DND-41 (cell line): Measurements from ENCODE around the gene SDK2.
"Not testable (repeated sequence)": the region's sequence is repeated elsewhere in the genome, so short reads cannot be mapped to it uniquely, and the experiment has no call there.

Experiments
- ATAC-seq: fragments of 200-7000 bp; cut with Tn5 transposase; 3 replicates; pipeline ENCODE4 v1.9.1; 2021; ENCODE audit warnings: low read depth; ENCODE audit not compliant: insufficient read depth
- DNase-seq: peaks from one replicate; pipeline ENCODE4 v3.0.0-alpha.2; 2020
- H2AFZ ChIP-seq: 2 replicates; pipeline ENCODE4 v1.6.0; 2012; ENCODE audit warnings: low read depth, low read length
- H3K27ac ChIP-seq: 2 replicates; pipeline ENCODE4 v1.5.1; 2012; ENCODE audit warnings: low read length, inconsistent platforms
- H3K27me3 ChIP-seq: fragments of 200-600 bp; sonication (generic); 2 replicates; pipeline ENCODE4 v1.6.0; 2012; ENCODE audit warnings: low read length, mild to moderate bottlenecking, inconsistent platforms; ENCODE audit not compliant: insufficient read depth, poor library complexity
- H3K36me3 ChIP-seq: 2 replicates; pipeline ENCODE4 v1.5.1; 2012; ENCODE audit warnings: low read length, inconsistent platforms; ENCODE audit not compliant: insufficient read depth
- H3K4me1 ChIP-seq: 2 replicates; pipeline ENCODE4 v1.5.1; 2012; ENCODE audit warnings: mild to moderate bottlenecking, low read length; ENCODE audit not compliant: insufficient read depth
- H3K4me2 ChIP-seq: 2 replicates; pipeline ENCODE4 v1.6.0; 2012; ENCODE audit warnings: mild to moderate bottlenecking, moderate library complexity, low read length, inconsistent platforms; ENCODE audit not compliant: insufficient read depth
- H3K4me3 ChIP-seq, 2 experiments: fragments of 200-600 bp in 1 of 2; shearing (Covaris generic) in 1 of 2; 2 replicates each; pipeline ENCODE4 v1.5.1; 2012 to 2016; ENCODE audit warnings: inconsistent platforms in 2 of 2, low read length in 2 of 2, mild to moderate bottlenecking in 2 of 2, low read depth in 1 of 2, moderate library complexity in 1 of 2
- H3K79me2 ChIP-seq: 2 replicates; pipeline ENCODE4 v1.6.0; 2012; ENCODE audit warnings: low read length, inconsistent platforms; ENCODE audit not compliant: insufficient read depth
- H3K9ac ChIP-seq: 2 replicates; pipeline ENCODE4 v1.6.0; 2012; ENCODE audit warnings: low read depth, mild to moderate bottlenecking, inconsistent platforms, low read length, moderate library complexity
- H3K9me3 ChIP-seq: 2 replicates; pipeline ENCODE4 v1.5.1; 2012; ENCODE audit warnings: low read length, moderate library complexity, mild to moderate bottlenecking, inconsistent platforms; ENCODE audit not compliant: insufficient read depth, severe bottlenecking
- H4K20me1 ChIP-seq: 2 replicates; pipeline ENCODE4 v1.6.0; 2012; ENCODE audit warnings: low read length; ENCODE audit not compliant: insufficient read depth
- EZH2 ChIP-seq: IDR thresholded peaks from 3 replicates; pipeline ENCODE4 v1.6.1; 2012; ENCODE audit warnings: borderline replicate concordance, low read depth, mild to moderate bottlenecking, moderate library complexity, low read length, inconsistent platforms; ENCODE audit not compliant: severe bottlenecking
- TF ChIP-seq, protein P1 (sequence below): IDR thresholded peaks from 2 replicates; pipeline ENCODE4 v1.5.1; 2012; ENCODE audit warnings: borderline replicate concordance, low read length, moderate library complexity, mild to moderate bottlenecking; ENCODE audit not compliant: poor library complexity, severe bottlenecking; ENCODE audit errors: extremely low read depth

The SDK2 gene

DNA sequence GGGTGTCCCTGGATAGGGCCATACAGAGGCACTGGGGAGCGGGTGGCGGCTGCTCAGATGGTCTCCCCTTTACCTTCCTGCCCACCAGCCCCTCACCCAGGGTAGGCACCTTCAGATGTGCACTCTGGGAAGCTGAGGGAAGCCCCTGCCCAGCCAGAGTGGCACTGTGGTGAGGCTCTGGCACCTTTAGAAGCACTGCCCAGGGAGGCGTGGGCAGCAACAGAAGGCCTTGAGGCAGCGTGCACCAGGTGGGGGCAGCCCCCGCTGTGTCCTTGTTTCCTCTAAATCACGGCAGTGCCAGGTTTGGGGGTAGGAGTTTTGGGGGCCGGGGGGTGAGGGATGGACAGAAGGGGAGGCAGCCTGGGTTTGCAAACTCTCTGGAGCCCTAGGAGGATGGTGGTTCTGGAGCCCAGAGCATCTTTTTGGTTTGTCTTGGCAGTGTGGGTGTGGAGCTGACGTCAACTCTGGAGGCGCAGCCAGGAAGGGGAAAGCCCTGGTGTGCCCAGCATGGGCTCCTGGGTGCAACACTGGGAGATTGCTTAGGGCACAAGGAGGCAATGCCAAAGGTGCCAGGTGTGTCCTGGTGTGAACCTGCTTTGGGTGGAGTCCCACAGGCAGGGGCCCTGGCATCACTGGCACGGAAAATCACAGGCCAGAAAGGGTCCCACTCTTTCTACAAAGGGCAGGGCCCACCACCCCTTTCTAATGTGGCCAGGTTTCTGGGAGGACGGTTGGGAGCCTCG, 309.3 kb downstream of the SDK2 start:
- no peak overlapping the region for H3K27ac ChIP-seq

DNA sequence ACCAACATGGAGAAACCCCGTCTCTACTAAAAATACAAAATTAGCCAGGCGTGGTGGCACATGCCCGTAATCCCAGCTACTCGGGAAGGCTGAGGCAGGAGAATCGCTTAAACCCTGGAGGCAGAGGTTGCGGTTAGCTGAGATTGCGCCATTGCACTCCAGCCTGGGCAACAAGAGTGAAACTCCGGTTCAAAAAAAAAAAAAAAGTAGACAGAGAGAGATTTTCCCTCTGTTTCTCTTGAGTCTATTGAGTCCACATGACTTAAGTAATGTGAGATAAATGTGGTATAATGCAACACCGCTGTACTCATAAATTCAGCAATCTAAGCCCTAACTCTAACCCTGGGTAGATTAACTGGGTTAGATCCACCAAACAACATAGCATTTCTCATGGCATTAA, 310.8 kb downstream of the SDK2 start:
- not testable (repeated sequence) for H3K9ac ChIP-seq, H3K79me2 ChIP-seq, H3K27me3 ChIP-seq, H3K4me3 ChIP-seq, H4K20me1 ChIP-seq, H2AFZ ChIP-seq, ATAC-seq, H3K9me3 ChIP-seq, H3K36me3 ChIP-seq, H3K4me1 ChIP-seq, H3K27ac ChIP-seq, H3K4me2 ChIP-seq, DNase-seq

More for the DNA sequence above, 309.3 kb downstream of the SDK2 start:
- Histone ChIP-seq H3K27me3 (no peaks in the 10 kb centered on the region), H3K4me1 (no peaks in the 10 kb centered on the region), H3K9me3 (no peaks in the 10 kb centered on the region), H4K20me1 (no peaks in the 10 kb centered on the region), H3K9ac (no peak overlapping the region), H3K4me2 (no peak overlapping the region), H2AFZ (no peak overlapping the region), H3K4me3 (no peak overlapping the region), H3K36me3 (no peaks in the 10 kb centered on the region), H3K79me2 (no peaks in the 10 kb centered on the region)
- ATAC-seq (no peak), DNase-seq (no peak)
- no peak for TF ChIP-seq EZH2
- TF ChIP-seq, protein P1, sequence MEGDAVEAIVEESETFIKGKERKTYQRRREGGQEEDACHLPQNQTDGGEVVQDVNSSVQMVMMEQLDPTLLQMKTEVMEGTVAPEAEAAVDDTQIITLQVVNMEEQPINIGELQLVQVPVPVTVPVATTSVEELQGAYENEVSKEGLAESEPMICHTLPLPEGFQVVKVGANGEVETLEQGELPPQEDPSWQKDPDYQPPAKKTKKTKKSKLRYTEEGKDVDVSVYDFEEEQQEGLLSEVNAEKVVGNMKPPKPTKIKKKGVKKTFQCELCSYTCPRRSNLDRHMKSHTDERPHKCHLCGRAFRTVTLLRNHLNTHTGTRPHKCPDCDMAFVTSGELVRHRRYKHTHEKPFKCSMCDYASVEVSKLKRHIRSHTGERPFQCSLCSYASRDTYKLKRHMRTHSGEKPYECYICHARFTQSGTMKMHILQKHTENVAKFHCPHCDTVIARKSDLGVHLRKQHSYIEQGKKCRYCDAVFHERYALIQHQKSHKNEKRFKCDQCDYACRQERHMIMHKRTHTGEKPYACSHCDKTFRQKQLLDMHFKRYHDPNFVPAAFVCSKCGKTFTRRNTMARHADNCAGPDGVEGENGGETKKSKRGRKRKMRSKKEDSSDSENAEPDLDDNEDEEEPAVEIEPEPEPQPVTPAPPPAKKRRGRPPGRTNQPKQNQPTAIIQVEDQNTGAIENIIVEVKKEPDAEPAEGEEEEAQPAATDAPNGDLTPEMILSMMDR, result no peak

DNA sequence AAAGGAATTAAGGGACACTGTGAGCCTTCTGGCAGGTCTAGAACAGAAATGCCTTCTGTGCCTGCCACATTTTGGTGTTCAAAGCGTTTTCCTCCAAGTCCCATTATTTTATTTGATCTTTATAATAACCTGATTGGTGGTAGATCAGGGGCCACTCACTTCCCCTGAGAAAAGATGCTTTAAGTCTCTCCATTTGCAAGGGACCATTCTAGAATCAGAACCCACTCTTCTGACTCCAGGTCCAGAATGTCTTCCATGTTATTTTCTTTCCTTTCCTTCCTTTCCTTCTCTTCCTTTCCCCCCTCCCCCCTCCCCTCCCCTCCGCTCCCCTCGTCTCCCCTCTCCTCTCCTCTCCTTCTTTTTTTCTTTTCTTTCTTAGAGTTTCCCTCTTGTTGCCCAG, 313.2 kb downstream of the SDK2 start:
- H2AFZ ChIP-seq, result no peak overlapping the region
- no peaks in the 10 kb centered on the region for H3K4me1 ChIP-seq
- H3K9me3 ChIP-seq, result no peaks in the 10 kb centered on the region
- no peak overlapping the region for H3K4me2 ChIP-seq
- no peak overlapping the region for H3K4me3 ChIP-seq
- TF ChIP-seq, protein P1, result no peak
- no peak for TF ChIP-seq EZH2
- ATAC-seq, result no peak
- no peaks in the 10 kb centered on the region for H4K20me1 ChIP-seq
- H3K79me2 ChIP-seq, result no peaks in the 10 kb centered on the region
- H3K27me3 ChIP-seq, result no peaks in the 10 kb centered on the region
- no peaks in the 10 kb centered on the region for H3K36me3 ChIP-seq
- H3K27ac ChIP-seq, result no peak overlapping the region
- H3K9ac ChIP-seq, result no peak overlapping the region
- no peak for DNase-seq

DNA sequence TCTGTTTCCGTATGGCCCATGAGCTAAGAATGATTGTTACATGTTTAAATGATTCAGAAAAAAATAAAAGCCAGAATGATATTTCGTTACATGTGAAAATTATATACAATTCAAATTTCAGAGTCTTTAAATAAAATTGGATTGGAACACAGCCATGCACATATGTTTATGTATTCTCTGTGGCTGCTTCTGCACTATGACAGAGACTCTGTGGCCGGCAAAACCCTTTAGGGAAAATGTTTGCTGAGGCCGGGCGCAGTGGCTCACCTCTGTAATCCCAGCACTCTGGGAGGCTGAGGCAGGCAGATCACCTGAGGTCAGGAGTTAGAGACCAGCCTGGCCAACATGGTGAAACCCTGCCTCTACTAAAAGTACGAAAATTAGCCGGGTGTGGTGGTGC, 316.6 kb downstream of the SDK2 start:
- H3K27me3 ChIP-seq, result peaks cover 10% of the 10 kb centered on the region
- no peak overlapping the region for H3K27ac ChIP-seq
- ATAC-seq (no peak), DNase-seq (no peak)
- no peaks in the 10 kb centered on the region for H4K20me1 ChIP-seq
- H2AFZ ChIP-seq, result no peak overlapping the region
- no peaks in the 10 kb centered on the region for H3K4me1 ChIP-seq
- H3K4me2 ChIP-seq, result no peak overlapping the region
- no peak overlapping the region for H3K4me3 ChIP-seq
- no peaks in the 10 kb centered on the region for H3K79me2 ChIP-seq
- TF ChIP-seq, protein P1, result no peak
- TF ChIP-seq EZH2, result no peak
- no peaks in the 10 kb centered on the region for H3K9me3 ChIP-seq
- H3K9ac ChIP-seq, result no peak overlapping the region
- no peaks in the 10 kb centered on the region for H3K36me3 ChIP-seq
